Measurements from ENCODE around the gene SETD7. TPM values are rescaled to one million over a fixed set of nuclear protein-coding genes. Genes with fewer than 3 reads are reported as not detected.

Gene SETD7
- total and polyA plus RNA-seq, 2 experiments from 2014 or later, result 1.1 to 4.2 TPM

GRCh38 chr4:139534287-139534950 lies 21.6 kb downstream of the SETD7 start (continued):
- TF ChIP-seq CTCF (conservative IDR thresholded peaks at IDR 0.05; ENCODE audit: low read depth in 2 of 2) (no peak), NANOG (IDR thresholded peaks at IDR 0.05; ENCODE audit: borderline replicate concordance) (no peak)

GRCh38 chr4:139533511-139533910 lies 22.5 kb downstream of the SETD7 start:
- H3F3A ChIP-seq (replicated peaks; ENCODE audit: low read depth), result no peaks in the 10 kb centered on the region
- Mint-ChIP-seq H3K9me3 (no peaks in the 10 kb centered on the region), H3K4me1 (no peaks in the 10 kb centered on the region), H3K36me3 (ENCODE audit: low read depth) (no peaks in the 10 kb centered on the region), H3K27ac (no peak overlapping the region), H3K4me3 (no peak overlapping the region), H3K27me3 (ENCODE audit: insufficient read depth, low read depth, poor library complexity) (peaks cover 3% of the 10 kb centered on the region)
- H3K9me2 ChIP-seq (ENCODE audit: insufficient read depth), result no peaks in the 10 kb centered on the region
- no peak overlapping the region for H3K4me3 ChIP-seq
- H3K79me2 ChIP-seq (replicated peaks; ENCODE audit: insufficient read depth), result no peaks in the 10 kb centered on the region
- H3K36me3 ChIP-seq (ENCODE audit: insufficient read depth), result no peaks in the 10 kb centered on the region
- H3K4me2 ChIP-seq, result no peak overlapping the region
- H3K27me3 ChIP-seq (ENCODE audit: insufficient read depth), result no peaks in the 10 kb centered on the region
- no peak overlapping the region for H2AFZ ChIP-seq
- no peak for ATAC-seq
- no peak for DNase-seq (ENCODE audit: low spot score)
- H3K27ac ChIP-seq (ENCODE audit: low read depth), result no peak overlapping the region
- no peaks in the 10 kb centered on the region for H3K4me1 ChIP-seq (ENCODE audit: insufficient read depth)
- H4K20me1 ChIP-seq (replicated peaks; ENCODE audit: insufficient read depth), result no peaks in the 10 kb centered on the region; the same call in 1 of the 2 replicates
- no peak for TF ChIP-seq ZNF462 (CRISPR knock-in tag; IDR thresholded peaks at IDR 0.05)
- TF ChIP-seq REST (IDR thresholded peaks at IDR 0.05; ENCODE audit: unreplicated experiment), result no peak
- TF ChIP-seq CTCF (conservative IDR thresholded peaks at IDR 0.05; ENCODE audit: low read depth in 2 of 2), result no peak
- no peak for TF ChIP-seq EZH2 (IDR thresholded peaks at IDR 0.05; ENCODE audit: low read depth, unreplicated experiment)
- no peak for TF ChIP-seq STAT1 (IDR thresholded peaks at IDR 0.05; ENCODE audit: unreplicated experiment)
- TF ChIP-seq NANOG (IDR thresholded peaks at IDR 0.05; ENCODE audit: borderline replicate concordance), result no peak
- no peak for TF ChIP-seq EZH2phosphoT487 (IDR thresholded peaks at IDR 0.05; ENCODE audit: unreplicated experiment)
- TF ChIP-seq, protein P1, sequence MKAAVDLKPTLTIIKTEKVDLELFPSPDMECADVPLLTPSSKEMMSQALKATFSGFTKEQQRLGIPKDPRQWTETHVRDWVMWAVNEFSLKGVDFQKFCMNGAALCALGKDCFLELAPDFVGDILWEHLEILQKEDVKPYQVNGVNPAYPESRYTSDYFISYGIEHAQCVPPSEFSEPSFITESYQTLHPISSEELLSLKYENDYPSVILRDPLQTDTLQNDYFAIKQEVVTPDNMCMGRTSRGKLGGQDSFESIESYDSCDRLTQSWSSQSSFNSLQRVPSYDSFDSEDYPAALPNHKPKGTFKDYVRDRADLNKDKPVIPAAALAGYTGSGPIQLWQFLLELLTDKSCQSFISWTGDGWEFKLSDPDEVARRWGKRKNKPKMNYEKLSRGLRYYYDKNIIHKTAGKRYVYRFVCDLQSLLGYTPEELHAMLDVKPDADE (IDR thresholded peaks at IDR 0.05), result no peak
